Neural cell (in vitro differentiated cells): ENCODE data around the gene POU1F1. TPM values are rescaled to one million over a fixed set of nuclear protein-coding genes. Genes with fewer than 3 reads are reported as not detected.

Experiments used
- H2AFZ ChIP-seq: fragments of 200-600, 300-800 bp; sonication (generic), shearing (Covaris generic); 2 replicates; pipeline ENCODE4 v1.6.0; 2014; ENCODE audit warnings: low read depth, mild to moderate bottlenecking, antibody characterized with exemption, low read length, moderate library complexity
- H3F3A ChIP-seq: fragments of 200-600 bp; shearing (Covaris generic); 2 replicates; pipeline ENCODE4 v1.6.1; 2016; ENCODE audit warnings: mild to moderate bottlenecking, moderate library complexity, mixed read lengths, antibody characterized with exemption, low read length; ENCODE audit not compliant: insufficient read depth, poor library complexity, severe bottlenecking
- H3K27ac ChIP-seq: fragments of 200-600, 300-800 bp; sonication (generic), shearing (Covaris generic); 2 replicates; pipeline ENCODE4 v1.5.1; 2014; ENCODE audit warnings: mild to moderate bottlenecking, low read length, moderate library complexity
- H3K27me3 ChIP-seq: fragments of 300-800, 200-600 bp; sonication (generic), shearing (Covaris generic); 2 replicates; pipeline ENCODE4 v1.6.0; 2014; ENCODE audit warnings: mild to moderate bottlenecking, low read depth, low read length, moderate library complexity; ENCODE audit not compliant: insufficient read depth
- H3K36me3 ChIP-seq: fragments of 300-800, 200-600 bp; sonication (generic), shearing (Covaris generic); 2 replicates; pipeline ENCODE4 v1.5.1; 2014; ENCODE audit warnings: mild to moderate bottlenecking, antibody characterized with exemption, low read length, moderate library complexity; ENCODE audit not compliant: insufficient read depth
- H3K4me2 ChIP-seq: fragments of 300-800, 200-600 bp; sonication (generic), shearing (Covaris generic); 2 replicates; pipeline ENCODE4 v1.6.0; 2014; ENCODE audit warnings: mild to moderate bottlenecking, low read length
- H3K4me3 ChIP-seq: fragments of 300-800, 200-600 bp; sonication (generic), shearing (Covaris generic); 2 replicates; pipeline ENCODE4 v1.5.1; 2014; ENCODE audit warnings: mild to moderate bottlenecking, low read length, moderate library complexity
- H3K79me2 ChIP-seq: fragments of 200-600 bp; shearing (Covaris generic); replicated peaks from 2 replicates; pipeline ENCODE4 v1.6.0; 2014; ENCODE audit warnings: mild to moderate bottlenecking, low read length, moderate library complexity; ENCODE audit not compliant: insufficient read depth
- H3K9ac ChIP-seq: fragments of 300-800, 200-600 bp; sonication (generic), shearing (Covaris generic); 2 replicates; pipeline ENCODE4 v1.6.1; 2016; ENCODE audit warnings: mild to moderate bottlenecking, low read length, mixed read lengths
- H3K9me2 ChIP-seq: fragments of 200-600 bp; shearing (Covaris generic); 2 replicates; pipeline ENCODE4 v1.6.1; 2016; ENCODE audit warnings: mild to moderate bottlenecking, low read length, mixed read lengths; ENCODE audit not compliant: insufficient read depth
- H3K9me3 ChIP-seq: fragments of 200-600, 300-800 bp; sonication (generic), shearing (Covaris generic); 2 replicates; pipeline ENCODE4 v1.6.1; 2016; ENCODE audit warnings: mild to moderate bottlenecking, mixed run types, low read length, moderate library complexity, mixed read lengths
- H4K20me1 ChIP-seq: fragments of 200-600 bp; shearing (Covaris generic); 2 replicates; pipeline ENCODE4 v1.6.1; 2016; ENCODE audit warnings: mild to moderate bottlenecking, mixed run types; ENCODE audit not compliant: insufficient read depth
- CTCF ChIP-seq: fragments of 450-650 bp; IDR thresholded peaks from 2 replicates; pipeline ENCODE4 v1.5.1; 2014; ENCODE audit warnings: antibody characterized with exemption, mild to moderate bottlenecking, moderate library complexity; ENCODE audit not compliant: poor library complexity, severe bottlenecking
- EP300 ChIP-seq: fragments of 450-650 bp; conservative IDR thresholded peaks from 2 replicates; pipeline ENCODE4 v1.6.1; 2014; ENCODE audit warnings: antibody characterized with exemption, mild to moderate bottlenecking, moderate library complexity; ENCODE audit not compliant: poor library complexity, severe bottlenecking
- EZH2 ChIP-seq: fragments of 200-600, 300-800 bp; shearing (Covaris generic), sonication (generic); IDR thresholded peaks from 2 replicates; pipeline ENCODE4 v1.6.1; 2014; ENCODE audit warnings: antibody characterized with exemption, low read length, borderline replicate concordance, mild to moderate bottlenecking; ENCODE audit not compliant: insufficient read depth, poor library complexity, severe bottlenecking
- MXI1 ChIP-seq: fragments of 450-650 bp; conservative IDR thresholded peaks from 2 replicates; pipeline ENCODE4 v1.6.1; 2014; ENCODE audit warnings: antibody characterized with exemption, mild to moderate bottlenecking; ENCODE audit not compliant: poor library complexity, severe bottlenecking
- POLR2AphosphoS5 ChIP-seq: IDR thresholded peaks from 2 replicates; pipeline ENCODE4 v1.6.1; 2012
- RAD21 ChIP-seq: fragments of 450-650 bp; conservative IDR thresholded peaks from 2 replicates; pipeline ENCODE4 v1.6.1; 2014; ENCODE audit warnings: antibody characterized with exemption, mild to moderate bottlenecking, moderate library complexity
- REST ChIP-seq: IDR thresholded peaks from 2 replicates; pipeline ENCODE4 v1.6.1; 2012; ENCODE audit warnings: borderline replicate concordance
- SMC3 ChIP-seq: fragments of 450-650 bp; conservative IDR thresholded peaks from 2 replicates; pipeline ENCODE4 v1.6.1; 2014; ENCODE audit warnings: antibody characterized with exemption, mild to moderate bottlenecking, moderate library complexity; ENCODE audit not compliant: poor library complexity
- TAF1 ChIP-seq: IDR thresholded peaks from 2 replicates; pipeline ENCODE4 v1.6.1; 2012; ENCODE audit warnings: low read depth
- polyA plus RNA-seq: library from polyadenylated mRNA; depleted of rRNA; stranded (reverse); fragments of >200 nt; gene quantifications from 2 replicates; pipeline ENCODE4 v1.2.3, GENCODE V29; 2014

POU1F1 gene
- polyA plus RNA-seq, 1 donor from 2014 or later: not detected

DNA sequence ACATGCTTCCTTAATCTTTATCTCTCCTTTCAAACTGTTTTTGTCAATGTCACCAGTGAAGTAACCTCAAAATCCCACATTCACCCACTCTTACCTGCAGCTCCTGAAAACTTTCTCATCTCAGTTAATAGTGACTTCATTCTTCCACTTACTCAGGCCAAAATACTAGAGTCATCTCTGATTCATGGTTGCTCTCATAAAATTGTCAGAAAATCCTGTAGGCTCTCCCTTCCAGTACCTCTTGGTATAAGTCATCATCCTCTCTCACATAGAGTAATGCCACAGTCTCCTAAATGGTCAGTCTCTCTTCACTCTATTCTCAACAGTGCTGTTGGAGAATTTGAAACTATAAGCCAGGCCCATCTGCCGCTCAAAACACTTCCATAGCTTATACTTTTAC is 34.9 kb upstream of the POU1F1 start:
- Histone ChIP-seq H3K4me3 (no peak overlapping the region), H4K20me1 (no peaks in the 10 kb centered on the region), H3K36me3 (no peaks in the 10 kb centered on the region), H3K4me2 (no peak overlapping the region), H3K9me2 (no peaks in the 10 kb centered on the region), H3K27me3 (no peaks in the 10 kb centered on the region), H3K79me2 (no peaks in the 10 kb centered on the region), H3K9me3 (no peaks in the 10 kb centered on the region), H3F3A (no peaks in the 10 kb centered on the region), H3K9ac (no peak overlapping the region), H2AFZ (no peak overlapping the region), H3K27ac (no peak overlapping the region)
- TF ChIP-seq RAD21 (no peak), EP300 (no peak), TAF1 (no peak), POLR2AphosphoS5 (no peak), CTCF (no peak), SMC3 (no peak), REST (no peak), EZH2 (no peak), MXI1 (no peak)

DNA sequence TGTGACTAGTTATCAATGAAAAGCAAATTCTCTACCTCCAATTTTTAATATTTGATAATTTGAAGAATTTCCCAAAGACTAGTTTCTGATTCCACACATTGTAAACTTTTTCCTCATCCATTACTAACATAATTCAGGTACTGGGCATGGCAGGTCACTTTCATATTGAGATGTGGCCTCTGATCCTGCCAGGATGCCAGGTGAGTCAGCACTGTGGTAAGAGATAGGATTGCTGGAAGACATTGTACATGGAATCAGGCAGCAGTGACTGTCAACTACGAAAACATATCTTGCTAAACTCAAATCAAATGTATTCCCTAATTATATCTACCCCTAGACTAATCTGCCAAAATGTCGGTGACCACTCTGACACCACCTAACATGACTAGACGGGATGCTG is 33.2 kb upstream of the POU1F1 start:
- Histone ChIP-seq H3F3A (no peaks in the 10 kb centered on the region), H3K9me3 (no peaks in the 10 kb centered on the region), H3K4me3 (no peak overlapping the region), H3K4me2 (no peak overlapping the region), H3K9ac (no peak overlapping the region), H4K20me1 (no peaks in the 10 kb centered on the region), H3K79me2 (no peaks in the 10 kb centered on the region), H3K9me2 (no peaks in the 10 kb centered on the region), H3K36me3 (no peaks in the 10 kb centered on the region), H3K27me3 (no peaks in the 10 kb centered on the region), H3K27ac (no peak overlapping the region), H2AFZ (no peak overlapping the region)
- TF ChIP-seq TAF1: no peak
- TF ChIP-seq RAD21: no peak
- no peak for TF ChIP-seq POLR2AphosphoS5
- TF ChIP-seq EZH2: no peak
- no peak for TF ChIP-seq CTCF
- TF ChIP-seq REST: no peak
- TF ChIP-seq SMC3: no peak
- TF ChIP-seq MXI1: no peak
- no peak for TF ChIP-seq EP300
